Astrocyte (in vitro differentiated cells and primary cell): ENCODE measurements around the gene SDK1. TPM values are rescaled to one million over a fixed set of nuclear protein-coding genes. Genes with fewer than 3 reads are reported as not detected.

ENCODE experiments used
- DNase-seq: peaks from one replicate; pipeline ENCODE4 v3.0.0-alpha.2; 2010; ENCODE audit warnings: low read depth
- FAIRE-seq: peaks from 2 replicates; lab custom pipeline; 2011; peaks lifted over from hg19 to GRCh38; lab: Jason Lieb, UNC
- H2AFZ ChIP-seq: 2 replicates; pipeline ENCODE4 v1.6.0; 2012; ENCODE audit warnings: low read depth, low read length, inconsistent platforms
- H3K27ac ChIP-seq: 2 replicates; pipeline ENCODE4 v1.5.1; 2011; ENCODE audit warnings: low read depth, low read length, inconsistent platforms
- H3K27me3 ChIP-seq: 2 replicates; pipeline ENCODE4 v1.6.0; 2011; ENCODE audit warnings: low read length, inconsistent platforms; ENCODE audit not compliant: insufficient read depth
- H3K36me3 ChIP-seq: 2 replicates; pipeline ENCODE4 v1.5.1; 2011; ENCODE audit warnings: low read length, inconsistent platforms; ENCODE audit not compliant: insufficient read depth
- H3K4me1 ChIP-seq: 2 replicates; pipeline ENCODE4 v1.5.1; 2011; ENCODE audit warnings: low read length, inconsistent platforms; ENCODE audit not compliant: insufficient read depth
- H3K4me2 ChIP-seq: 2 replicates; pipeline ENCODE4 v1.6.0; 2012; ENCODE audit warnings: low read length, inconsistent platforms
- H3K4me3 ChIP-seq: 2 replicates; pipeline ENCODE4 v1.5.1; 2011; ENCODE audit warnings: low read depth, mild to moderate bottlenecking, low read length, inconsistent platforms; ENCODE audit not compliant: insufficient read depth
- H3K79me2 ChIP-seq: 2 replicates; pipeline ENCODE4 v1.6.0; 2012; ENCODE audit warnings: mild to moderate bottlenecking, low read length, inconsistent platforms; ENCODE audit not compliant: insufficient read depth
- H3K9ac ChIP-seq: 2 replicates; pipeline ENCODE4 v1.6.0; 2012; ENCODE audit warnings: mild to moderate bottlenecking, low read length, inconsistent platforms
- H3K9me3 ChIP-seq: 2 replicates; pipeline ENCODE4 v1.5.1; 2012; ENCODE audit warnings: low read depth, mild to moderate bottlenecking, low read length, inconsistent platforms; ENCODE audit not compliant: insufficient read depth
- H4K20me1 ChIP-seq: 2 replicates; pipeline ENCODE4 v1.6.0; 2012; ENCODE audit warnings: low read length, inconsistent platforms; ENCODE audit not compliant: insufficient read depth
- H3K27ac Mint-ChIP-seq: one replicate; pipeline ENCODE4 v1.8.0; 2021; ENCODE audit warnings: mild to moderate bottlenecking, mixed read lengths; ENCODE audit not compliant: unreplicated experiment
- H3K27me3 Mint-ChIP-seq: one replicate; pipeline ENCODE4 v1.8.0; 2021; ENCODE audit warnings: low read depth, mixed read lengths; ENCODE audit not compliant: unreplicated experiment
- H3K36me3 Mint-ChIP-seq: one replicate; pipeline ENCODE4 v1.8.0; 2021; ENCODE audit warnings: low read depth, mixed read lengths; ENCODE audit not compliant: unreplicated experiment
- H3K4me1 Mint-ChIP-seq: one replicate; pipeline ENCODE4 v1.8.0; 2021; ENCODE audit warnings: low read depth, mixed read lengths; ENCODE audit not compliant: unreplicated experiment
- H3K4me3 Mint-ChIP-seq: one replicate; pipeline ENCODE4 v1.8.0; 2021; ENCODE audit warnings: mild to moderate bottlenecking, moderate library complexity, mixed read lengths; ENCODE audit not compliant: unreplicated experiment
- H3K9me3 Mint-ChIP-seq: one replicate; pipeline ENCODE4 v1.8.0; 2021; ENCODE audit warnings: mild to moderate bottlenecking, mixed read lengths; ENCODE audit not compliant: unreplicated experiment
- CTCF ChIP-seq: IDR thresholded peaks from 2 replicates; pipeline ENCODE4 v1.5.1; 2011; ENCODE audit warnings: low read depth, mild to moderate bottlenecking, inconsistent platforms, low read length, moderate library complexity; ENCODE audit not compliant: insufficient read depth
- EZH2 ChIP-seq: IDR thresholded peaks from 2 replicates; pipeline ENCODE4 v1.6.1; 2012; ENCODE audit warnings: mild to moderate bottlenecking, low read length, inconsistent platforms; ENCODE audit not compliant: insufficient read depth
- total RNA-seq: library from RNA; stranded (reverse); gene quantifications from 2 replicates; pipeline ENCODE4 v1.2.1, GENCODE V29; 2021

SDK1 gene
- total RNA-seq, 1 donor from 2014 or later = 4.2 TPM

- no peaks in the 10 kb centered on the region for H3K27me3 ChIP-seq
- H3K9me3 Mint-ChIP-seq = peaks cover 2% of the 10 kb centered on the region
- H2AFZ ChIP-seq = no peak overlapping the region
- TF ChIP-seq CTCF (no peak), EZH2 (no peak)
- H3K4me1 ChIP-seq = no peaks in the 10 kb centered on the region
- H3K36me3 Mint-ChIP-seq = no peaks in the 10 kb centered on the region
- no peaks in the 10 kb centered on the region for H3K79me2 ChIP-seq
- FAIRE-seq = no peak
- no peaks in the 10 kb centered on the region for H3K36me3 ChIP-seq
- H3K27me3 Mint-ChIP-seq = no peaks in the 10 kb centered on the region
- H3K27ac ChIP-seq = no peak overlapping the region
- H3K27ac Mint-ChIP-seq = peak overlapping the region; percentile 87
- peak overlapping the region; percentile 29 for H3K4me3 Mint-ChIP-seq
- peak; percentile 73 for DNase-seq
- peak overlapping the region; percentile 72 for H3K4me2 ChIP-seq
- H3K4me1 Mint-ChIP-seq = peaks cover 12% of the 10 kb centered on the region
- no peak overlapping the region for H3K9ac ChIP-seq
- no peaks in the 10 kb centered on the region for H4K20me1 ChIP-seq
- H3K4me3 ChIP-seq = no peak overlapping the region
- H3K9me3 ChIP-seq = no peaks in the 10 kb centered on the region
Measured at GRCh38 chr7:3493499-3493898, 192.4 kb downstream of the SDK1 start.

GRCh38 chr7:3494947-3495346 is 193.9 kb downstream of the SDK1 start:
- Histone ChIP-seq H3K79me2 (no peaks in the 10 kb centered on the region), H3K4me2 (no peak overlapping the region), H3K4me1 (no peaks in the 10 kb centered on the region), H2AFZ (no peak overlapping the region), H3K9ac (no peak overlapping the region), H3K4me3 (no peak overlapping the region), H3K9me3 (no peaks in the 10 kb centered on the region), H3K36me3 (no peaks in the 10 kb centered on the region), H4K20me1 (no peaks in the 10 kb centered on the region), H3K27me3 (no peaks in the 10 kb centered on the region), H3K27ac (no peak overlapping the region)
- no peak for FAIRE-seq
- Mint-ChIP-seq H3K9me3 (peaks cover 5% of the 10 kb centered on the region), H3K36me3 (no peaks in the 10 kb centered on the region), H3K4me1 (peaks cover 10% of the 10 kb centered on the region), H3K27me3 (no peaks in the 10 kb centered on the region), H3K4me3 (no peak overlapping the region), H3K27ac (no peak overlapping the region)
- no peak for DNase-seq
- no peak for TF ChIP-seq EZH2
- TF ChIP-seq CTCF = no peak

GRCh38 chr7:3495530-3495929 is 194.5 kb downstream of the SDK1 start:
- TF ChIP-seq CTCF = no peak
- TF ChIP-seq EZH2 = no peak
- Histone ChIP-seq H4K20me1 (no peaks in the 10 kb centered on the region), H3K36me3 (no peaks in the 10 kb centered on the region), H2AFZ (no peak overlapping the region), H3K4me2 (no peak overlapping the region), H3K4me3 (no peak overlapping the region), H3K79me2 (no peaks in the 10 kb centered on the region), H3K27ac (no peak overlapping the region), H3K9ac (no peak overlapping the region), H3K9me3 (no peaks in the 10 kb centered on the region), H3K4me1 (no peaks in the 10 kb centered on the region), H3K27me3 (no peaks in the 10 kb centered on the region)
- Mint-ChIP-seq H3K27me3 (no peaks in the 10 kb centered on the region), H3K4me3 (no peak overlapping the region), H3K36me3 (no peaks in the 10 kb centered on the region), H3K4me1 (peaks cover 10% of the 10 kb centered on the region), H3K9me3 (peaks cover 9% of the 10 kb centered on the region), H3K27ac (no peak overlapping the region)
- no peak for DNase-seq
- no peak for FAIRE-seq
